Measurements from ENCODE around the gene HP1BP3. TPM values are rescaled to one million over a fixed set of nuclear protein-coding genes. Genes with fewer than 3 reads are reported as not detected.

The HP1BP3 gene
- total and polyA plus RNA-seq, 10 donors, result 47.3 to 272 (median 195) TPM

- Histone ChIP-seq H3K36me3 (no peaks in the 10 kb centered on the region), H3K27me3 (replicated peaks in 1 of 7) (peaks cover 0 to 4% (median 0%) of the 10 kb centered on the region in 7 donors), H3K4me1 (peaks cover 0 to 4% (median 0%) of the 10 kb centered on the region in 6 donors), H3K27ac (no peak overlapping the region), H3K4me3 (no peak overlapping the region), H3K9me3 (no peaks in the 10 kb centered on the region)
- TF ChIP-seq POLR2A (IDR thresholded peaks at IDR 0.05) (no peak), CTCF (IDR thresholded peaks at IDR 0.05 in 8 of 11, conservative IDR thresholded peaks at IDR 0.05 in 3 of 11) (no peak), POLR2AphosphoS5 (IDR thresholded peaks at IDR 0.05) (no peak)
- intact Hi-C loops (cut with DNase I; ENCODE audit: low total_unique reads), result no loop called here
- WGBS, 5 donors, result 80 to 99% (median 94%) methylated on average over 2 to 3 of the region's 3 CpGs
- no peak for DNase-seq
Observed at GRCh38 chr1:20709868-20710267, 77.2 kb downstream of the HP1BP3 start.

GRCh38 chr1:20708891-20709290 is 78.2 kb downstream of the HP1BP3 start:
- H3K4me3 ChIP-seq, result no peak overlapping the region
- TF ChIP-seq POLR2A (IDR thresholded peaks at IDR 0.05), result no peak
- no peak for TF ChIP-seq CTCF (IDR thresholded peaks at IDR 0.05 in 8 of 11, conservative IDR thresholded peaks at IDR 0.05 in 3 of 11)
- TF ChIP-seq POLR2AphosphoS5 (IDR thresholded peaks at IDR 0.05), result no peak
- intact Hi-C loops (cut with DNase I; ENCODE audit: low total_unique reads), result no loop called here

GRCh38 chr1:20708057-20708456 is 79.0 kb downstream of the HP1BP3 start:
- intact Hi-C loops (cut with DNase I; ENCODE audit: low total_unique reads), result no loop called here
- Histone ChIP-seq H3K27me3 (replicated peaks in 1 of 7) (no peaks in the 10 kb centered on the region), H3K9me3 (no peaks in the 10 kb centered on the region), H3K36me3 (no peaks in the 10 kb centered on the region), H3K27ac (no peak overlapping the region), H3K4me3 (no peak overlapping the region), H3K4me1 (peaks cover 0 to 4% (median 0%) of the 10 kb centered on the region in 6 donors)
- WGBS, 5 donors, result 67 to 87% (median 80%) methylated on average over 4 to 6 of the region's 6 CpGs
- TF ChIP-seq POLR2AphosphoS5 (IDR thresholded peaks at IDR 0.05), result no peak
- TF ChIP-seq CTCF (IDR thresholded peaks at IDR 0.05 in 8 of 11, conservative IDR thresholded peaks at IDR 0.05 in 3 of 11), result no peak
- no peak for TF ChIP-seq POLR2A (IDR thresholded peaks at IDR 0.05)
- no peak for DNase-seq

More at GRCh38 chr1:20708891-20709290, 78.2 kb downstream of the HP1BP3 start:
- Histone ChIP-seq H3K36me3 (no peaks in the 10 kb centered on the region), H3K27me3 (replicated peaks in 1 of 7) (no peaks in the 10 kb centered on the region), H3K27ac (no peak overlapping the region), H3K4me1 (peaks cover 0 to 4% (median 0%) of the 10 kb centered on the region in 6 donors), H3K9me3 (no peaks in the 10 kb centered on the region)
- WGBS, 5 donors, result 81 to 88% (median 82%) methylated on average over 5 of the region's 5 CpGs
- no peak for DNase-seq

- Histone ChIP-seq H3K4me3 (no peak overlapping the region), H3K27me3 (replicated peaks in 1 of 7) (no peaks in the 10 kb centered on the region), H3K9me3 (no peaks in the 10 kb centered on the region), H3K4me1 (peaks cover 0 to 4% (median 0%) of the 10 kb centered on the region in 6 donors), H3K36me3 (no peaks in the 10 kb centered on the region), H3K27ac (no peak overlapping the region)
- no peak for DNase-seq
- intact Hi-C loops (cut with DNase I; ENCODE audit: low total_unique reads), result no loop called here
- WGBS, 5 donors, result 33 to 45% (median 40%) methylated on average over 5 of the region's 5 CpGs
- TF ChIP-seq POLR2AphosphoS5 (IDR thresholded peaks at IDR 0.05), result no peak
- no peak for TF ChIP-seq CTCF (IDR thresholded peaks at IDR 0.05 in 8 of 11, conservative IDR thresholded peaks at IDR 0.05 in 3 of 11)
- TF ChIP-seq POLR2A (IDR thresholded peaks at IDR 0.05), result no peak
Observed at GRCh38 chr1:20706841-20707240, 80.3 kb downstream of the HP1BP3 start.
